ENCODE measurements around the gene URGCP. TPM values are rescaled to one million over a fixed set of nuclear protein-coding genes. Genes with fewer than 3 reads are reported as not detected.

The URGCP gene
- total and polyA plus RNA-seq, 10 of the 15 experiments (the other 5 are each of a cell fraction or from before 2014, with no cell fraction given), result 2.0 to 29.7 (median 17.5) TPM

- POLR2A ChIA-PET, result interaction anchor here (0.5 kb wide), 1 partner anchor 59 kb away, joined by 3 read pairs; no protein-coding TSS in a partner anchor
- RAD21 ChIA-PET (ENCODE audit: unreplicated experiment), result no interaction called here
- no peak for TF ChIP-seq CHD4 (IDR thresholded peaks at IDR 0.05)
- TF ChIP-seq STAT3 (IDR thresholded peaks at IDR 0.05; ENCODE audit: low read depth, low read length), result no peak
- TF ChIP-seq, protein P1, sequence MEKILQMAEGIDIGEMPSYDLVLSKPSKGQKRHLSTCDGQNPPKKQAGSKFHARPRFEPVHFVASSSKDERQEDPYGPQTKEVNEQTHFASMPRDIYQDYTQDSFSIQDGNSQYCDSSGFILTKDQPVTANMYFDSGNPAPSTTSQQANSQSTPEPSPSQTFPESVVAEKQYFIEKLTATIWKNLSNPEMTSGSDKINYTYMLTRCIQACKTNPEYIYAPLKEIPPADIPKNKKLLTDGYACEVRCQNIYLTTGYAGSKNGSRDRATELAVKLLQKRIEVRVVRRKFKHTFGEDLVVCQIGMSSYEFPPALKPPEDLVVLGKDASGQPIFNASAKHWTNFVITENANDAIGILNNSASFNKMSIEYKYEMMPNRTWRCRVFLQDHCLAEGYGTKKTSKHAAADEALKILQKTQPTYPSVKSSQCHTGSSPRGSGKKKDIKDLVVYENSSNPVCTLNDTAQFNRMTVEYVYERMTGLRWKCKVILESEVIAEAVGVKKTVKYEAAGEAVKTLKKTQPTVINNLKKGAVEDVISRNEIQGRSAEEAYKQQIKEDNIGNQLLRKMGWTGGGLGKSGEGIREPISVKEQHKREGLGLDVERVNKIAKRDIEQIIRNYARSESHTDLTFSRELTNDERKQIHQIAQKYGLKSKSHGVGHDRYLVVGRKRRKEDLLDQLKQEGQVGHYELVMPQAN (conservative IDR thresholded peaks at IDR 0.05), result no peak
- TF ChIP-seq CEBPB (IDR thresholded peaks at IDR 0.05; ENCODE audit: borderline replicate concordance in 1 of 2, low read depth in 2 of 2, low read length in 2 of 2), result no peak
- ATAC-seq (no peak), FAIRE-seq (no peak), DNase-seq (ENCODE audit: low read depth, low spot score) (no peak)
- H3K4me3 ChIP-seq, result no peak overlapping the region
- CTCF ChIA-PET, result interaction anchor here (0.7 to 2.7 kb wide), 3 partner anchors 11 to 337 kb away, joined by 3 to 9 read pairs (median 3); no protein-coding TSS in a partner anchor
- SMC1A ChIA-PET (ENCODE audit: uncharacterized antibody, unreplicated experiment), result interaction anchor here (0.6 to 0.7 kb wide), 2 partner anchors 16 to 33 kb away, joined by 3 read pairs; no protein-coding TSS in a partner anchor
- no peaks in the 10 kb centered on the region for H3K4me1 ChIP-seq (ENCODE audit: control insufficient read depth, insufficient read depth, low read length)
- no peak overlapping the region for H3K4me2 ChIP-seq (ENCODE audit: control insufficient read depth, insufficient read depth)
- H3K36me3 ChIP-seq (ENCODE audit: control insufficient read depth in 2 of 2, insufficient read depth in 2 of 2, low read length in 1 of 2), result no peaks in the 10 kb centered on the region; a peak in 1 of 4 replicates
- no TSS peak for BruUV-seq (replicated peaks)
- intact Hi-C loops (cut with micrococcal nuclease; ENCODE audit: unreplicated experiment), result no loop called here
- H3K27ac ChIP-seq (ENCODE audit: control insufficient read depth, insufficient read depth), result no peak overlapping the region
- no peak overlapping the region for H2AFZ ChIP-seq (ENCODE audit: control insufficient read depth, low read depth, low read length)
- no peaks in the 10 kb centered on the region for H3K79me2 ChIP-seq (ENCODE audit: control insufficient read depth, insufficient read depth, low read length)
- no peaks in the 10 kb centered on the region for H3K9me3 ChIP-seq (replicated peaks; ENCODE audit: control insufficient read depth, insufficient read depth, low read length)
- in situ Hi-C loops (cut with MboI), result no loop called here
- H4K20me1 ChIP-seq (ENCODE audit: control insufficient read depth, insufficient read depth), result no peaks in the 10 kb centered on the region
- H3K27me3 ChIP-seq (replicated peaks in 1 of 2; ENCODE audit: control insufficient read depth in 2 of 2, insufficient read depth in 2 of 2, low read length in 1 of 2), result no peaks in the 10 kb centered on the region
- H3K9ac ChIP-seq (ENCODE audit: control insufficient read depth, insufficient read depth, low read length), result no peak overlapping the region
- WGBS (ENCODE audit: insufficient coverage, insufficient replicate concordance, low lambda C conversion rate, missing lambda C conversion rate), result 81% methylated on average over 13 of the region's 13 CpGs
Observed at GRCh38 chr7:43943417-43944187, 37.2 kb upstream of the URGCP start.
